Ishikawa (cell line): Measurements from ENCODE around the gene PALLD.

Experiments
- CEBPB ChIP-seq: IDR thresholded peaks from 2 replicates; pipeline ENCODE4 v1.6.1; 2012
- CREB1 ChIP-seq: IDR thresholded peaks from 2 replicates; pipeline ENCODE4 v1.6.1; 2012; ENCODE audit warnings: low read depth
- EGR1 ChIP-seq: IDR thresholded peaks from 2 replicates; pipeline ENCODE4 v1.6.1; 2012
- EP300 ChIP-seq: IDR thresholded peaks from 2 replicates; pipeline ENCODE4 v1.6.1; 2012; ENCODE audit warnings: borderline replicate concordance
- FOXM1 ChIP-seq: IDR thresholded peaks from 2 replicates; pipeline ENCODE4 v1.6.1; 2012; ENCODE audit warnings: low read depth, borderline replicate concordance
- NFIC ChIP-seq: IDR thresholded peaks from 2 replicates; pipeline ENCODE4 v1.6.1; 2012
- RAD21 ChIP-seq: IDR thresholded peaks from 2 replicates; pipeline ENCODE4 v1.6.1; 2012; ENCODE audit warnings: low read depth
- TAF1 ChIP-seq: IDR thresholded peaks from 2 replicates; pipeline ENCODE4 v1.6.1; 2012; ENCODE audit warnings: low read depth, mild to moderate bottlenecking
- TCF12 ChIP-seq: IDR thresholded peaks from 2 replicates; pipeline ENCODE4 v1.6.1; 2012; ENCODE audit warnings: low read depth
- TEAD4 ChIP-seq: IDR thresholded peaks from 2 replicates; pipeline ENCODE4 v1.6.1; 2012
- USF1 ChIP-seq: IDR thresholded peaks from 2 replicates; pipeline ENCODE4 v1.6.1; 2012
- YY1 ChIP-seq: IDR thresholded peaks from 2 replicates; pipeline ENCODE4 v1.6.1; 2012; ENCODE audit warnings: low read depth
- ZBTB7A ChIP-seq: IDR thresholded peaks from 2 replicates; pipeline ENCODE4 v1.6.1; 2012; ENCODE audit warnings: low read depth
- TF ChIP-seq, protein P1 (sequence below): IDR thresholded peaks from 2 replicates; pipeline ENCODE4 v1.6.1; 2012; ENCODE audit warnings: low read depth, mild to moderate bottlenecking
- TF ChIP-seq, protein P2 (sequence below): IDR thresholded peaks from 2 replicates; pipeline ENCODE4 v1.6.1; 2012

Gene PALLD

DNA sequence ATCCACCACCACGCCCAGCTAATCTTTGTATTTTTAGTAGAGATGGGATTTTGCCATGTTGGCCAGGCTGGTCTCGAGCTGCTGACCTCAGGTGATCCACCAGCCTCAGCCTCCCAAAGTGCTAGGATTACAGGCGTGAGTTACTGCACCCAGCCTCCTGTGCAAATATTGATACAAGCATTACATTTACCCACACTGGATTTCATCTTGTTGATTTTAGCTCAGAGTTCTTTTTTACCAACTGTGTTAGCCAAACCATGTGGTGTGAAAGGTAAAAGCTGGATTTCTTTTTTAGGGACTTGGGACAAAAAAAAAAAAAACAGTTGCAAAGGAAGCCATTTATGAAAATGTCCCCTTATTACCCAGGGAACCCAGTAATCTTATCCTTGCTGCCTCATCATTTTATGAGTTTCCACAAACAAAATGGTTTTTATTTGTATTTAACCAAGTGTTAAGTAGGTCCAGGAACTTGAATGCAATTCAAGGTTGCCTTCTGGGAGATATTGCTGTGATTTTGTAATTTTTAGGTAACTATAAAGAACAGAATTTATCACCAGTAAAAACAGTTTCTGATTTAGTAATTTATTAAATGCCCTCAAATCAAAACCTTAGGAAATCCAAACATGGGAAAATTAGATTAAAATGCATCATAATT is 202.5 kb downstream of the PALLD start:
- TF ChIP-seq TEAD4, result no peak
- no peak for TF ChIP-seq NFIC
- no peak for TF ChIP-seq FOXM1
- no peak for TF ChIP-seq ZBTB7A

DNA sequence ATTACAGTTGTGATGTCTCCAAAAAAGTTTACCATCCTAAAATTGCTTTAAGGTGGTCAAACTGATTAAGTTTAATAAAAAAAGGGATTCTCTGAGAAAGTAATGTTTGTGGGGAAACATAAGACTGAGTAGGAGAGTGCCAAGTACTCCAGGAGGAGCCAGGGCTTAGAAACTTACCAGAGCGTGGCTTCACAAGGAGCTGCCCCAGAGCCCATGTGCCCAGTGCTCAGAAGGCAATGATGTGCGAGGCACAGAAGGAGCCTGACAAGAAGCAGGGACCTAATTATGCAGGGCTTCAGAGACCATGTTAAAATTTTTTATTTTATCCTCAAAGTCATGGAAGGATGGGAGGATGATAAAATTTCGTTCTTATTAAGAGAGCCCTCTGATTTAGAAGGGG is 204.2 kb downstream of the PALLD start:
- TF ChIP-seq CREB1 (no peak), USF1 (no peak), CEBPB (no peak), TEAD4 (no peak), TAF1 (no peak), FOXM1 (no peak), EP300 (no peak), NFIC (no peak), RAD21 (no peak), YY1 (no peak), TCF12 (no peak), ZBTB7A (no peak), EGR1 (no peak)
- TF ChIP-seq, protein P1, sequence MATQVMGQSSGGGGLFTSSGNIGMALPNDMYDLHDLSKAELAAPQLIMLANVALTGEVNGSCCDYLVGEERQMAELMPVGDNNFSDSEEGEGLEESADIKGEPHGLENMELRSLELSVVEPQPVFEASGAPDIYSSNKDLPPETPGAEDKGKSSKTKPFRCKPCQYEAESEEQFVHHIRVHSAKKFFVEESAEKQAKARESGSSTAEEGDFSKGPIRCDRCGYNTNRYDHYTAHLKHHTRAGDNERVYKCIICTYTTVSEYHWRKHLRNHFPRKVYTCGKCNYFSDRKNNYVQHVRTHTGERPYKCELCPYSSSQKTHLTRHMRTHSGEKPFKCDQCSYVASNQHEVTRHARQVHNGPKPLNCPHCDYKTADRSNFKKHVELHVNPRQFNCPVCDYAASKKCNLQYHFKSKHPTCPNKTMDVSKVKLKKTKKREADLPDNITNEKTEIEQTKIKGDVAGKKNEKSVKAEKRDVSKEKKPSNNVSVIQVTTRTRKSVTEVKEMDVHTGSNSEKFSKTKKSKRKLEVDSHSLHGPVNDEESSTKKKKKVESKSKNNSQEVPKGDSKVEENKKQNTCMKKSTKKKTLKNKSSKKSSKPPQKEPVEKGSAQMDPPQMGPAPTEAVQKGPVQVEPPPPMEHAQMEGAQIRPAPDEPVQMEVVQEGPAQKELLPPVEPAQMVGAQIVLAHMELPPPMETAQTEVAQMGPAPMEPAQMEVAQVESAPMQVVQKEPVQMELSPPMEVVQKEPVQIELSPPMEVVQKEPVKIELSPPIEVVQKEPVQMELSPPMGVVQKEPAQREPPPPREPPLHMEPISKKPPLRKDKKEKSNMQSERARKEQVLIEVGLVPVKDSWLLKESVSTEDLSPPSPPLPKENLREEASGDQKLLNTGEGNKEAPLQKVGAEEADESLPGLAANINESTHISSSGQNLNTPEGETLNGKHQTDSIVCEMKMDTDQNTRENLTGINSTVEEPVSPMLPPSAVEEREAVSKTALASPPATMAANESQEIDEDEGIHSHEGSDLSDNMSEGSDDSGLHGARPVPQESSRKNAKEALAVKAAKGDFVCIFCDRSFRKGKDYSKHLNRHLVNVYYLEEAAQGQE, result no peak
- TF ChIP-seq, protein P2, sequence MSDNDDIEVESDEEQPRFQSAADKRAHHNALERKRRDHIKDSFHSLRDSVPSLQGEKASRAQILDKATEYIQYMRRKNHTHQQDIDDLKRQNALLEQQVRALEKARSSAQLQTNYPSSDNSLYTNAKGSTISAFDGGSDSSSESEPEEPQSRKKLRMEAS, result no peak

GRCh38 chr4:168705121-168705520 is 208.3 kb downstream of the PALLD start:
- TF ChIP-seq ZBTB7A (no peak), FOXM1 (no peak), TCF12 (no peak), YY1 (no peak), USF1 (no peak), TAF1 (no peak), EGR1 (no peak), TEAD4 (no peak), EP300 (no peak), CREB1 (no peak)
- TF ChIP-seq, protein P2, result no peak
- TF ChIP-seq, protein P1, result no peak

GRCh38 chr4:168707205-168707604 is 210.4 kb downstream of the PALLD start:
- TF ChIP-seq FOXM1 (no peak), EGR1 (no peak), TCF12 (no peak), TEAD4 (no peak), CREB1 (no peak), USF1 (no peak), YY1 (no peak), CEBPB (no peak), TAF1 (no peak)
- TF ChIP-seq, protein P2, result no peak
- TF ChIP-seq, protein P1, result no peak
